SK-N-SH treated with all-trans-retinoic acid at 6 μM for 48 hours (cell line): ENCODE results near the gene SSTR5.

Experiments
- ATAC-seq: fragments of 200-7000 bp; cut with Tn5 transposase; 3 replicates; pipeline ENCODE4 v1.9.1; 2020; ENCODE audit warnings: mild to moderate bottlenecking, moderate library complexity
- ARNTL ChIP-seq: fragments of 450-650 bp; formaldehyde crosslinking; IDR thresholded peaks from 2 replicates; pipeline ENCODE4 v1.5.0; 2020; ENCODE audit warnings: low read depth, mild to moderate bottlenecking, moderate library complexity, borderline replicate concordance
- BACH2 ChIP-seq: fragments of 250-450 bp; sonication (Bioruptor Pico); IDR thresholded peaks from 2 replicates; pipeline ENCODE4 v1.9.0; 2021; ENCODE audit warnings: mild to moderate bottlenecking, borderline replicate concordance
- CSDC2 ChIP-seq: fragments of 250-450 bp; sonication (Bioruptor Pico); IDR thresholded peaks from 2 replicates; pipeline ENCODE4 v1.5.0; 2020; ENCODE audit warnings: mild to moderate bottlenecking, moderate library complexity
- ESRRG ChIP-seq: fragments of 250-450 bp; sonication (Bioruptor Pico); IDR thresholded peaks from 2 replicates; pipeline ENCODE4 v1.6.1; 2021; ENCODE audit warnings: mild to moderate bottlenecking
- GLIS3 ChIP-seq: fragments of 250-450 bp; sonication (Bioruptor Pico); IDR thresholded peaks from 2 replicates; pipeline ENCODE4 v1.5.0; 2020; ENCODE audit warnings: mild to moderate bottlenecking, moderate library complexity
- ISL1 ChIP-seq: fragments of 250-450 bp; sonication (Bioruptor Pico); IDR thresholded peaks from 2 replicates; pipeline ENCODE4 v2.1.2; 2022; ENCODE audit warnings: mild to moderate bottlenecking, moderate library complexity
- OSR1 ChIP-seq: fragments of 250-450 bp; sonication (Bioruptor Pico); IDR thresholded peaks from 2 replicates; pipeline ENCODE4 v1.8.0; 2022; ENCODE audit warnings: moderate library complexity, mild to moderate bottlenecking, inconsistent platforms
- PPARA ChIP-seq: fragments of 250-450 bp; sonication (Bioruptor Pico); IDR thresholded peaks from 2 replicates; pipeline ENCODE4 v1.5.0; 2020; ENCODE audit warnings: mild to moderate bottlenecking, borderline replicate concordance
- SNAI2 ChIP-seq: fragments of 250-450 bp; sonication (Bioruptor Pico); IDR thresholded peaks from 2 replicates; pipeline ENCODE4 v1.5.0; 2020; ENCODE audit warnings: mild to moderate bottlenecking, moderate library complexity
- TCF4 ChIP-seq: fragments of 250-450 bp; sonication (Bioruptor Pico); IDR thresholded peaks from 2 replicates; pipeline ENCODE4 v1.8.0; 2021; ENCODE audit warnings: mild to moderate bottlenecking, moderate library complexity, borderline replicate concordance
- ZFP3 ChIP-seq: fragments of 250-450 bp; sonication (Bioruptor Pico); IDR thresholded peaks from 2 replicates; pipeline ENCODE4 v1.5.0; 2020; ENCODE audit warnings: mild to moderate bottlenecking, moderate library complexity
- ZFP30 ChIP-seq: fragments of 450-650 bp; formaldehyde crosslinking; IDR thresholded peaks from 2 replicates; pipeline ENCODE4 v1.5.0; 2022; ENCODE audit warnings: mild to moderate bottlenecking, moderate library complexity
- ZNF70 ChIP-seq: fragments of 450-650 bp; formaldehyde crosslinking; IDR thresholded peaks from 2 replicates; pipeline ENCODE4 v1.5.0; 2020; ENCODE audit warnings: mild to moderate bottlenecking, moderate library complexity
- ZNF8 ChIP-seq: fragments of 450-650 bp; formaldehyde crosslinking; IDR thresholded peaks from 2 replicates; pipeline ENCODE4 v1.5.0; 2020; ENCODE audit warnings: mild to moderate bottlenecking, moderate library complexity
- TF ChIP-seq, protein P1 (sequence below): fragments of 250-450 bp; sonication (Bioruptor Pico); IDR thresholded peaks from 2 replicates; pipeline ENCODE4 v1.8.0; 2021; ENCODE audit warnings: low read depth, mild to moderate bottlenecking, moderate library complexity, borderline replicate concordance
- TF ChIP-seq, protein P2 (sequence below): fragments of 250-450 bp; sonication (Bioruptor Pico); IDR thresholded peaks from 2 replicates; pipeline ENCODE4 v1.5.1; 2021; ENCODE audit warnings: mild to moderate bottlenecking, moderate library complexity
- TF ChIP-seq, protein P3 (sequence below): fragments of 250-450 bp; sonication (Bioruptor Pico); IDR thresholded peaks from 2 replicates; pipeline ENCODE4 v1.8.0; 2020; ENCODE audit warnings: mild to moderate bottlenecking, moderate library complexity, borderline replicate concordance
- TF ChIP-seq, protein P4 (sequence below): fragments of 250-450 bp; sonication (Bioruptor Pico); IDR thresholded peaks from 2 replicates; pipeline ENCODE4 v1.5.1; 2020; ENCODE audit warnings: low read depth, mild to moderate bottlenecking, moderate library complexity

SSTR5 gene

DNA sequence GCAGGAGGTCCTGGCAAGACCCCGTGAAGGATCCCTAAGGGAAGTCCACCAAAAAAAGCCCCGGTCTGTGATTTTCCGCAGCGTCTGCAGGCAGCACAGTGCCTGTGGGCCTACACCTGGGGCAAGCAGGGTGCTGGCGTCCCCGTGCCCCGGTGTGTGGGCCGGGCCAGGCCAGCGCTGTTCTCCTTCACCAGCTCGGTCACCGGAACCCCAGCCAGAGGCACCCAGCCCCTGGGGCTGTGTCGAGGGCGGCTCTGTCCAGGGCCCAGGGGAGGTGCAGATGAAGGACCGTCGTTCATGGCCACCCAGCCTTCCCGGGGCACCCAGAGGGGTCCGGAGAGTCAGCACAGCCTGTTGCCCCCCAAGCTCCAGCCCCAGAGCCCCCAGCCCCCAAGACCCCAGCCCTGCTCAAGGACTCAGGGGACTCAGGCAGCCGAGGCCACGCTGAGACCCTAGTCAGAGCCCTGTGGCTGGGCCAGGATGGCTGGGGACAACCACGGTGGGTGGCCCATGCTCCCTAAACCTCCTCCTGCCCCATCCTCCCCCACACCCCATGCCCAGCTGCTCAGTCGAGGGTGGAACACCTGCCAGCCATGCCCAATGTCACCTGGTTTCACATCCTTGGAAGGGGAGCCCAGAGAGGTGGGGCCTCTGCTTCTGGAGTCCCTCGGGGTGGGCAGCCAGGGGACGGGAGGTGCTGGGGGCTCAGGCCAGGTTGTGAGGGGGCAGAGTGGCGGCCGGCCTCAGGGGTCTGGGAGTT is 29.2 kb downstream of the SSTR5 start:
- TF ChIP-seq ZNF8 (CRISPR knock-in tag), result no peak
- TF ChIP-seq, all 23 proteins: peak for 0
- no peak for ATAC-seq

DNA sequence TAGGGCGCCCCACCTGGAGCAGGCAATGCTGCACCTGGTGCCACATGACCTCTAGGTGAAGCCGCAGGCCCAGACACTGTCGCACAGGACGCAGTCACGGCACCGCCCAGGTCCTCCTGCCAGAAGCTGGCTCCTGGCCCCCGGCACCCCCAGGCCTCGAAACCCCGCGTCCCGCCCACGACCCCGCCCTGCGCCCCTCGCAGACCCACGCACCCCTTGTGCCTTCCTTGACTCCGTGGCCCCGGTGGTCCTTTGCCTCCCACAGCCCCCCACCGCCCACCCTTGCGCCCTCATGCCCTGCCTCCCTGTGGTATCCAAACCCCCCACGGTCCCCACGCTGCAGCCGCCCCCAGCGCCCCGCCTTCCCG is 29.8 kb downstream of the SSTR5 start:
- TF ChIP-seq GLIS3 (CRISPR knock-in tag) (no peak), ZFP3 (CRISPR knock-in tag) (no peak), ESRRG (CRISPR knock-in tag) (no peak), ARNTL (CRISPR knock-in tag) (no peak), PPARA (no peak), CSDC2 (no peak), ZNF8 (CRISPR knock-in tag) (no peak), TCF4 (no peak), ISL1 (no peak), BACH2 (CRISPR knock-in tag) (no peak), ZNF70 (no peak)
- TF ChIP-seq, protein P1, sequence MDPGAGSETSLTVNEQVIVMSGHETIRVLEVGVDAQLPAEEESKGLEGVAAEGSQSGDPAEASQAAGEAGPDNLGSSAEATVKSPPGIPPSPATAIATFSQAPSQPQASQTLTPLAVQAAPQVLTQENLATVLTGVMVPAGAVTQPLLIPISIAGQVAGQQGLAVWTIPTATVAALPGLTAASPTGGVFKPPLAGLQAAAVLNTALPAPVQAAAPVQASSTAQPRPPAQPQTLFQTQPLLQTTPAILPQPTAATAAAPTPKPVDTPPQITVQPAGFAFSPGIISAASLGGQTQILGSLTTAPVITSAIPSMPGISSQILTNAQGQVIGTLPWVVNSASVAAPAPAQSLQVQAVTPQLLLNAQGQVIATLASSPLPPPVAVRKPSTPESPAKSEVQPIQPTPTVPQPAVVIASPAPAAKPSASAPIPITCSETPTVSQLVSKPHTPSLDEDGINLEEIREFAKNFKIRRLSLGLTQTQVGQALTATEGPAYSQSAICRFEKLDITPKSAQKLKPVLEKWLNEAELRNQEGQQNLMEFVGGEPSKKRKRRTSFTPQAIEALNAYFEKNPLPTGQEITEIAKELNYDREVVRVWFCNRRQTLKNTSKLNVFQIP (CRISPR knock-in tag), result no peak
- TF ChIP-seq, protein P2, sequence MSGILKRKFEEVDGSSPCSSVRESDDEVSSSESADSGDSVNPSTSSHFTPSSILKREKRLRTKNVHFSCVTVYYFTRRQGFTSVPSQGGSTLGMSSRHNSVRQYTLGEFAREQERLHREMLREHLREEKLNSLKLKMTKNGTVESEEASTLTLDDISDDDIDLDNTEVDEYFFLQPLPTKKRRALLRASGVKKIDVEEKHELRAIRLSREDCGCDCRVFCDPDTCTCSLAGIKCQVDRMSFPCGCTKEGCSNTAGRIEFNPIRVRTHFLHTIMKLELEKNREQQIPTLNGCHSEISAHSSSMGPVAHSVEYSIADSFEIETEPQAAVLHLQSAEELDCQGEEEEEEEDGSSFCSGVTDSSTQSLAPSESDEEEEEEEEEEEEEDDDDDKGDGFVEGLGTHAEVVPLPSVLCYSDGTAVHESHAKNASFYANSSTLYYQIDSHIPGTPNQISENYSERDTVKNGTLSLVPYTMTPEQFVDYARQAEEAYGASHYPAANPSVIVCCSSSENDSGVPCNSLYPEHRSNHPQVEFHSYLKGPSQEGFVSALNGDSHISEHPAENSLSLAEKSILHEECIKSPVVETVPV (CRISPR knock-in tag), result no peak
- TF ChIP-seq, protein P3, sequence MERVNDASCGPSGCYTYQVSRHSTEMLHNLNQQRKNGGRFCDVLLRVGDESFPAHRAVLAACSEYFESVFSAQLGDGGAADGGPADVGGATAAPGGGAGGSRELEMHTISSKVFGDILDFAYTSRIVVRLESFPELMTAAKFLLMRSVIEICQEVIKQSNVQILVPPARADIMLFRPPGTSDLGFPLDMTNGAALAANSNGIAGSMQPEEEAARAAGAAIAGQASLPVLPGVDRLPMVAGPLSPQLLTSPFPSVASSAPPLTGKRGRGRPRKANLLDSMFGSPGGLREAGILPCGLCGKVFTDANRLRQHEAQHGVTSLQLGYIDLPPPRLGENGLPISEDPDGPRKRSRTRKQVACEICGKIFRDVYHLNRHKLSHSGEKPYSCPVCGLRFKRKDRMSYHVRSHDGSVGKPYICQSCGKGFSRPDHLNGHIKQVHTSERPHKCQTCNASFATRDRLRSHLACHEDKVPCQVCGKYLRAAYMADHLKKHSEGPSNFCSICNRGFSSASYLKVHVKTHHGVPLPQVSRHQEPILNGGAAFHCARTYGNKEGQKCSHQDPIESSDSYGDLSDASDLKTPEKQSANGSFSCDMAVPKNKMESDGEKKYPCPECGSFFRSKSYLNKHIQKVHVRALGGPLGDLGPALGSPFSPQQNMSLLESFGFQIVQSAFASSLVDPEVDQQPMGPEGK (CRISPR knock-in tag), result no peak

DNA sequence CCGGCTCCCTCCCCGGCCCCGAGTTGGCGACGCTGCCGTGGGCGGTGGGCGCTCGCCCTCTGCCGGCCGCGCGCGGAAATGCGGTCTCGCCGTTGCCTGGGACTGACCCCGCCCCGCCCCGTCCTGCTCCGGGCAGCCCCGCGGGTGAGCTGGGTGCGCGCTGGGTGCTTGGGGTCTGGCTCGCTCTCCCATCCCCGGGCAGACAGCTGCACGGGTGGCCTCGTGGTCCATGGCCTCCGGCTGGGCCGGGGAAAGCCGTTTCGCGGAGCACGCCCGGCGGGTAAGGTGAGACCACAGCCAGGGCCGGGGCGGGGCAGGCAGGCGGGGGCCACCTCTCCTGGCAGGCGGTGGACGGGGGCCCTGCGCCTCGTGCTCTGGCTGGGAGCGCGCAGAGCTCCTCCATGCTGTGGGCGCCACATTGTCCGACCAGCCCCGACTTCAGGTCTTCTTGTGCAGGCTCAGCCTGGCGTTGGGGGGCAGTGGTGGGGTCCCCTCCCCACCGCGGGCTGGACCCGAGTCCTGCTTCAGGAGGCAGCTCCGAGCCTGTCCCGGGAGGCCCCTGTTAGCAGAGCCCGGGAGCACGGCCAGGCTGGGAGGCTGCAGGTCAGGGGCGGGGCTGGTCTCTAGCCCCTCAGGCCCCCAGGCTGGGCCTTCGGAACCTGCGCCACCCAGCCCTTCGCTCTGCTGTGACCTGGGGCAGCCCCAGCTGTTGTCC is 30.5 kb downstream of the SSTR5 start:
- ATAC-seq, result peak; percentile 65
- TF ChIP-seq ZNF70 (no peak), CSDC2 (no peak), ESRRG (CRISPR knock-in tag) (no peak), GLIS3 (CRISPR knock-in tag) (no peak), OSR1 (no peak)
- TF ChIP-seq, protein P4, sequence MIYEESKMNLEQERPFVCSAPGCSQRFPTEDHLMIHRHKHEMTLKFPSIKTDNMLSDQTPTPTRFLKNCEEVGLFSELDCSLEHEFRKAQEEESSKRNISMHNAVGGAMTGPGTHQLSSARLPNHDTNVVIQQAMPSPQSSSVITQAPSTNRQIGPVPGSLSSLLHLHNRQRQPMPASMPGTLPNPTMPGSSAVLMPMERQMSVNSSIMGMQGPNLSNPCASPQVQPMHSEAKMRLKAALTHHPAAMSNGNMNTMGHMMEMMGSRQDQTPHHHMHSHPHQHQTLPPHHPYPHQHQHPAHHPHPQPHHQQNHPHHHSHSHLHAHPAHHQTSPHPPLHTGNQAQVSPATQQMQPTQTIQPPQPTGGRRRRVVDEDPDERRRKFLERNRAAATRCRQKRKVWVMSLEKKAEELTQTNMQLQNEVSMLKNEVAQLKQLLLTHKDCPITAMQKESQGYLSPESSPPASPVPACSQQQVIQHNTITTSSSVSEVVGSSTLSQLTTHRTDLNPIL (CRISPR knock-in tag), result no peak
- TF ChIP-seq, protein P2 (CRISPR knock-in tag), result no peak

More for the DNA sequence above, 29.8 kb downstream of the SSTR5 start:
- ATAC-seq, result no peak

DNA sequence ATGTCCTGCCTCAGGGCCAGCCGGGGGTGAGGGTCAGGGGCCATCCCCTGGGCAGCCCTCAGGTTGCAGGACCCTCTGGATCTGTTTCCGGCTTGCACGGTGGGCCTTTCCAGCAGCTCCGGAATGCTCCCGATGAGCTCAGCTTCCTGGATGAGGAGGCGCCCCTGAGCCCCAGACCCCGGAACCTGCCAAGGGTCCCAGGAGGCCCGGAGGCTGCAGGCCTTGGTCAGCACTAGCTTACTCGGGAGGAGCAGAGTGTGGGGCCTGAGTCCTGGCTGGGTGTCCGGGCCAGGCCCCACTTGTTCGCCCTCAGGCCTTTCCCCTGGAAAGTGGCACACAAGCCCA is 31.1 kb downstream of the SSTR5 start:
- no peak for ATAC-seq
- TF ChIP-seq ZFP3 (CRISPR knock-in tag), result no peak
- TF ChIP-seq ZNF70, result no peak
- no peak for TF ChIP-seq CSDC2
- TF ChIP-seq GLIS3 (CRISPR knock-in tag), result no peak
- TF ChIP-seq, protein P3 (CRISPR knock-in tag), result no peak
- TF ChIP-seq ZFP30 (CRISPR knock-in tag), result no peak
- TF ChIP-seq, protein P1 (CRISPR knock-in tag), result no peak
- TF ChIP-seq, protein P2 (CRISPR knock-in tag), result no peak
- TF ChIP-seq SNAI2 (CRISPR knock-in tag), result no peak
- TF ChIP-seq ISL1, result no peak
- TF ChIP-seq BACH2 (CRISPR knock-in tag), result no peak
